Measurements from ENCODE around the gene SCN3A.

DNA sequence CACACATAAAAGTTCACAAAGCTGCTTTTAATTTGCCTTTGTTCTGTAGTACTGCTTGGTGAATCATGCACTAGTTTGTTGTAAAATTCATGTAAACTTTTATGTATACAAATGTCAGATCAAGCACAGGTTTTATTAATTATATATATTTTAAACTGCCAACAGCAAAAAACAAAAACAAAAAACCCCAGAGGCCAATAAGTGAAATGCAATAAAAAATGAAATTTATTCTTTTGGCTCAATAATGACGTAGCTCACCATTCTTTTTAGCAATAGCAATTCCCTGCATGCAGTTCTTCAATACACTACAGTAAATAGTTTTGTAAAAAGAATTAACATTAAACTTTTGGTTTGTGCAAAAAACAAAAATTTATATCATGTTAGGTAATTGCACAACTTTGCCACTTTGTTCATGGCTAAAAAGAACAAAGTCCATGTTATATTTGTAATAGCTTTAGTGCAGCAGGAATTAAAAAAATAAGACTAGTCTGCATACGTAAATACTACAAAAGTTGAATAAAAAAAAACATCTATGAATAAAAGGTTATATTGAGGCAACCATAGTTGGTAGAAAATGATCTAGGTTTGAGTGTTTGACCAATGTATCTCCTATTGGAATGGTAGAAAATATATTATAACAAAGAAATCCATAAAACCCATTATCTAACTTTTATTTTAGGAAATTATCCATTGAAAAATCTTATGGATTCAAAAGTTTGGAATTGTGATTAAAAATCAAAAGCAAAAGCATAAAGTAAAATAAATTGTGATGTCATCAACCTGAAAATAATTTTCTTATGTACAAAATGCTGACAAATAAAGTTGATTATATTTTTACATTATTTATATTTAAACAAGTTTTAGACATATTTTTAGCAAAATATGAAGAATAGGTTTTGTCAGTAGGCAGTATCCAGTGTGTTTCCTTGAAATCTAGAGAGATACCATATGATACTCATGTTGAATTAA is 115.6 kb downstream of the SCN3A start:
- TF ChIP-seq CTCF (optimal IDR thresholded peaks at IDR 0.05 in 1 of 3, IDR thresholded peaks at IDR 0.05 in 1 of 3, conservative IDR thresholded peaks at IDR 0.05 in 1 of 3; ENCODE audit: extremely low read depth in 1 of 3, insufficient read depth in 2 of 3, low read length in 3 of 3) = no peak
- no peak for TF ChIP-seq EZH2 (IDR thresholded peaks at IDR 0.05; ENCODE audit: low read length)
